ENCODE results near the gene LARP6.

DNA sequence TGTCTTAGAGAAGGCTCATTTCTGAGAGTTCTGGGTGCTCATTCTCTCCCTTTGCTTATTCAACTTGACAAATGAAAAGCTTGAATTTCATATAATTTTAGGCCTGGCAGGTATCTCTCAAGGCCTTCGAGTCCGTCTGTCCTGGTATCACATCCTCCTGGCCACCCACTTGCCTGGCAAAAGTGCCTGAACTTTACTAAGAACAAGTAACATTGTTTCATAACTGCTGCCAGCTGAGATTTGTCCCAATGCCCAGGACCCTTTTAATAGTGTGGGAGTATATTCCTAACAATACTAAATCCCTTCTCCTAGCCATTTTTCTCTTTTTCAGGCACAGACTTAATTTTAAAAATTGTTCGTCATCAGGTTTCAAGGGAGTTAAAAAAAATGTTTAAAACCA, 18.1 kb downstream of the LARP6 start:
- TF ChIP-seq, protein P1, sequence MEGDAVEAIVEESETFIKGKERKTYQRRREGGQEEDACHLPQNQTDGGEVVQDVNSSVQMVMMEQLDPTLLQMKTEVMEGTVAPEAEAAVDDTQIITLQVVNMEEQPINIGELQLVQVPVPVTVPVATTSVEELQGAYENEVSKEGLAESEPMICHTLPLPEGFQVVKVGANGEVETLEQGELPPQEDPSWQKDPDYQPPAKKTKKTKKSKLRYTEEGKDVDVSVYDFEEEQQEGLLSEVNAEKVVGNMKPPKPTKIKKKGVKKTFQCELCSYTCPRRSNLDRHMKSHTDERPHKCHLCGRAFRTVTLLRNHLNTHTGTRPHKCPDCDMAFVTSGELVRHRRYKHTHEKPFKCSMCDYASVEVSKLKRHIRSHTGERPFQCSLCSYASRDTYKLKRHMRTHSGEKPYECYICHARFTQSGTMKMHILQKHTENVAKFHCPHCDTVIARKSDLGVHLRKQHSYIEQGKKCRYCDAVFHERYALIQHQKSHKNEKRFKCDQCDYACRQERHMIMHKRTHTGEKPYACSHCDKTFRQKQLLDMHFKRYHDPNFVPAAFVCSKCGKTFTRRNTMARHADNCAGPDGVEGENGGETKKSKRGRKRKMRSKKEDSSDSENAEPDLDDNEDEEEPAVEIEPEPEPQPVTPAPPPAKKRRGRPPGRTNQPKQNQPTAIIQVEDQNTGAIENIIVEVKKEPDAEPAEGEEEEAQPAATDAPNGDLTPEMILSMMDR (IDR thresholded peaks at IDR 0.05) = no peak
- no peak for TF ChIP-seq POLR2A (IDR thresholded peaks at IDR 0.05)
